Measurements from ENCODE around the gene BEST2. TPM values are rescaled to one million over a fixed set of nuclear protein-coding genes. Genes with fewer than 3 reads are reported as not detected.

The BEST2 gene
- total RNA-seq, 1 experiment from 2014 or later, result 0.10 TPM

DNA sequence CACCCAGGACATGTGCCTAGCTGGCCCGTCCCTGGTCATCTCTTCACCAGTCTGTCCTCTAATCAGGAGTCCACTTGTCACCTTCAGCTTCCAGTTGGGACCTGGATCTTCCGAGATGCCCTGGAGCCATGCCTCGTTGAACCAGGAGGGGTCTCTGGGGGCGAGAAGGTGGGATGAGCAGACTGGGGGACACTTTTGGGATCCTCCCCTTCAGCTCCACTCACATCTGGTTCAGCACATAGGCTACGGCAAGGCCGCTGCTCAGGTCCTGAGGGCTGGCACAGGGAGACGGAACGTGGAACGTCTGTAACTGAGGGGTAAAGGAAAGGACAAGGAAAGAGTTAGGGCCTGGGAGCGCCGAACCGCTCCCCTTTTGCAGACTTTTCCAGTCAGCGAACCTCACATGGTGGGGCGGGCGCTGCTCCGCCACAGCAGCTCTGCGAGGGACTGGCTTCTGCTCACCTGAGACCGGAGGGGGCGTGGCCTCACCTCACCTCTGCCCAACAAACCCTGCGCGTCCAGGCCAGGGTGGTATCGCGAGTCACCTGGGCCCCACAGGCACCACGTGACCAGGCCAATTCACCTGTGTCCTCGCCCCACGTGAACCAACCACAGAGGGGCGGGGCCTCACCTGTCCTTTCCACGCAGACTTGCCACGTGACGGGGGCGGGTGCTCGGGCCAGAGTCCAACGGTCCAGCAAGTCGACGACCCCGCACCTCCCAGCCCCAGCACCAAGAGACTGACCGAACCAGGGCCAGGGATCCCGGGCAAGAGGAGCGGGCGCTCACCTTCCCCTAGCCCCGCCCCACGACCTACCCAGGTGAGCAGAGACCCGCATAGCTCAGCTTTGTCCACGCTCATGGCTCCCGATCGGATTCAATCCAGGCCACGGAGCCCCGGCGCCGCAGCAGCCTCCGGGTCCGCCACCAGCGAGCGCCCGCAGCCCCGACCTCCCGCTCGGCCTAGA lies 23.3 kb downstream of the BEST2 start, which contains the start of gene HOOK2:
Gene HOOK2, minus strand, starts transcription at position 965 of the 968 bp plus-strand sequence. Its CDS starts 103 bp downstream, at position 862.
- peaks cover 6% of the 10 kb centered on the region; the same call in 1 of the 2 replicates for H3K79me2 ChIP-seq (ENCODE audit: insufficient read depth, low read length)
- TF ChIP-seq, protein P1, sequence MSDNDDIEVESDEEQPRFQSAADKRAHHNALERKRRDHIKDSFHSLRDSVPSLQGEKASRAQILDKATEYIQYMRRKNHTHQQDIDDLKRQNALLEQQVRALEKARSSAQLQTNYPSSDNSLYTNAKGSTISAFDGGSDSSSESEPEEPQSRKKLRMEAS (IDR thresholded peaks at IDR 0.05), result peak; percentile 96
- no peak for TF ChIP-seq ZNF274 (IDR thresholded peaks at IDR 0.05; ENCODE audit: low read depth, low read length)
- peak; percentile 73 for TF ChIP-seq POLR2AphosphoS5 (IDR thresholded peaks at IDR 0.05; ENCODE audit: low read depth, low read length)
- no peak for TF ChIP-seq CBX3 (IDR thresholded peaks at IDR 0.05; ENCODE audit: low read depth)
- peak; percentile 52; the same call in 1 of the 2 replicates for TF ChIP-seq SIN3A (IDR thresholded peaks at IDR 0.05; ENCODE audit: low read depth)
- peak; percentile 88 for TF ChIP-seq SP1 (IDR thresholded peaks at IDR 0.05; ENCODE audit: low read depth)
- no peak for TF ChIP-seq EGR1 (IDR thresholded peaks at IDR 0.05; ENCODE audit: low read depth)
- TF ChIP-seq, protein P2, sequence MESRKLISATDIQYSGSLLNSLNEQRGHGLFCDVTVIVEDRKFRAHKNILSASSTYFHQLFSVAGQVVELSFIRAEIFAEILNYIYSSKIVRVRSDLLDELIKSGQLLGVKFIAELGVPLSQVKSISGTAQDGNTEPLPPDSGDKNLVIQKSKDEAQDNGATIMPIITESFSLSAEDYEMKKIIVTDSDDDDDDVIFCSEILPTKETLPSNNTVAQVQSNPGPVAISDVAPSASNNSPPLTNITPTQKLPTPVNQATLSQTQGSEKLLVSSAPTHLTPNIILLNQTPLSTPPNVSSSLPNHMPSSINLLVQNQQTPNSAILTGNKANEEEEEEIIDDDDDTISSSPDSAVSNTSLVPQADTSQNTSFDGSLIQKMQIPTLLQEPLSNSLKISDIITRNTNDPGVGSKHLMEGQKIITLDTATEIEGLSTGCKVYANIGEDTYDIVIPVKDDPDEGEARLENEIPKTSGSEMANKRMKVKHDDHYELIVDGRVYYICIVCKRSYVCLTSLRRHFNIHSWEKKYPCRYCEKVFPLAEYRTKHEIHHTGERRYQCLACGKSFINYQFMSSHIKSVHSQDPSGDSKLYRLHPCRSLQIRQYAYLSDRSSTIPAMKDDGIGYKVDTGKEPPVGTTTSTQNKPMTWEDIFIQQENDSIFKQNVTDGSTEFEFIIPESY (IDR thresholded peaks at IDR 0.05; ENCODE audit: extremely low read depth, insufficient replicate concordance, low read length), result peak; percentile 88
- peak; percentile 50 for TF ChIP-seq YY1 (IDR thresholded peaks at IDR 0.05; ENCODE audit: extremely low read depth, insufficient replicate concordance, low read depth, low read length)
- peak; percentile 42; the same call in 1 of the 2 replicates for TF ChIP-seq ZFX (IDR thresholded peaks at IDR 0.05)
- ChIA-PET RAD21 (ENCODE audit: low non-redundant PET in 1 of 2, low total read pairs in 2 of 2, uncharacterized antibody in 2 of 2, unreplicated experiment in 2 of 2) (interaction anchor here (1.0 to 1.5 kb wide), 4 partner anchors 9 to 21 kb away, joined by 3 to 4 read pairs (median 4); no protein-coding TSS in a partner anchor), POLR2A (interaction anchor here (0.8 to 8.8 kb wide), 4 partner anchors 12 to 60 kb away, joined by 3 to 172 read pairs (median 4); partner anchors contain the start of genes GET3 and JUNB), CTCF (interaction anchor here (0.7 to 7.0 kb wide), 10 partner anchors 8 to 73 kb away, joined by 3 to 88 read pairs (median 5); partner anchors contain the start of genes JUNB and RTBDN)
- ATAC-seq, result peak; percentile 76
- H3K27ac ChIP-seq (ENCODE audit: low read depth, low read length), result peak within 1 kb of the TSS; percentile 94
- peaks cover 0 to 4% of the 10 kb centered on the region in 2 experiments; a peak in 1 of 4 replicates for H3K36me3 ChIP-seq (ENCODE audit: control insufficient read depth in 1 of 2, insufficient read depth in 2 of 2, low read length in 2 of 2)
- peak; percentile 95 for DNase-seq (ENCODE audit: low read depth, low spot score)
- H3K4me3 ChIP-seq (replicated peaks in 1 of 2; ENCODE audit: low read depth in 1 of 2, low read length in 2 of 2), result peak within 1 kb of the TSS; percentile 80 to 83
- peak within 1 kb of the TSS; percentile 99 for H3K4me2 ChIP-seq (ENCODE audit: low read length)
- H3K27me3 ChIP-seq (ENCODE audit: insufficient read depth, low read length), result no peaks in the 10 kb centered on the region
- H3K9me2 ChIP-seq (ENCODE audit: insufficient read depth), result no peaks in the 10 kb centered on the region
- no peaks in the 10 kb centered on the region for H4K20me1 ChIP-seq (ENCODE audit: insufficient read depth)
- H2AFZ ChIP-seq (ENCODE audit: low read depth, low read length, poor library complexity, severe bottlenecking), result peak within 1 kb of the TSS; percentile 59
- H3K4me1 ChIP-seq (ENCODE audit: control insufficient read depth in 1 of 2, insufficient read depth in 2 of 2, low read length in 2 of 2), result peaks cover 41 to 70% of the 10 kb centered on the region in 2 experiments
- no peaks in the 10 kb centered on the region for H3K9me3 ChIP-seq (ENCODE audit: control insufficient read depth in 1 of 2, insufficient read depth in 1 of 2, low read depth in 1 of 2, low read length in 2 of 2)
- intact Hi-C loops (cut with micrococcal nuclease), result loop anchor here (5.0 kb wide), 1 partner anchor 72 kb away; no protein-coding TSS in a partner anchor
- TSS peak; percentile 54 for BruUV-seq (replicated peaks)
- H3K9ac ChIP-seq (ENCODE audit: low read length), result peak within 1 kb of the TSS; percentile 78

All from HCT116 (cell line).